GM19397 (cell line): ENCODE data around the gene SH3BGRL2.

Experiments
- ATAC-seq: cut with Tn5 transposase; IDR thresholded peaks from one replicate; pipeline ENCODE4 v1.9.1; 2021; ENCODE audit warnings: mild to moderate bottlenecking, moderate library complexity; ENCODE audit not compliant: unreplicated experiment

SH3BGRL2 gene

GRCh38 chr6:79630883-79631692 is at the start of gene SH3BGRL2:
Gene SH3BGRL2, plus strand, starts transcription at chr6:79631329. Its CDS starts 133 bp downstream, at chr6:79631462.
- ATAC-seq: peak; percentile 80

GRCh38 chr6:79584332-79584731 is 46.8 kb upstream of the SH3BGRL2 start:
- ATAC-seq: no peak

GRCh38 chr6:79586548-79586947 is 44.6 kb upstream of the SH3BGRL2 start:
- no peak for ATAC-seq

GRCh38 chr6:79589701-79590100 is 41.4 kb upstream of the SH3BGRL2 start:
- no peak for ATAC-seq

GRCh38 chr6:79597155-79597554 is 34.0 kb upstream of the SH3BGRL2 start:
- ATAC-seq: no peak

- ATAC-seq: no peak
These were observed 33.1 kb upstream of the SH3BGRL2 start for GRCh38 chr6:79598012-79598411.

- no peak for ATAC-seq
These were observed 31.3 kb upstream of the SH3BGRL2 start for GRCh38 chr6:79599725-79600259.

GRCh38 chr6:79600313-79600712 is 30.8 kb upstream of the SH3BGRL2 start:
- no peak for ATAC-seq

- no peak for ATAC-seq
These were observed 30.1 kb upstream of the SH3BGRL2 start for GRCh38 chr6:79600812-79601609.

GRCh38 chr6:79602859-79603258 is 28.3 kb upstream of the SH3BGRL2 start:
- ATAC-seq: no peak

- no peak for ATAC-seq
These were observed 26.5 kb upstream of the SH3BGRL2 start for GRCh38 chr6:79604583-79605037.

- ATAC-seq: no peak
These were observed 26.1 kb upstream of the SH3BGRL2 start for GRCh38 chr6:79605061-79605460.

- ATAC-seq: no peak
These were observed 25.0 kb upstream of the SH3BGRL2 start for GRCh38 chr6:79605968-79606764.

GRCh38 chr6:79607000-79607399 is 24.1 kb upstream of the SH3BGRL2 start:
- ATAC-seq: no peak

GRCh38 chr6:79608334-79609224 is 22.6 kb upstream of the SH3BGRL2 start:
- ATAC-seq: no peak

GRCh38 chr6:79609225-79609595 is 21.9 kb upstream of the SH3BGRL2 start:
- ATAC-seq: no peak

- no peak for ATAC-seq
These were observed 20.7 kb upstream of the SH3BGRL2 start for GRCh38 chr6:79610306-79611009.

- ATAC-seq: no peak
These were observed 18.7 kb upstream of the SH3BGRL2 start for GRCh38 chr6:79612457-79612856.

GRCh38 chr6:79612918-79613317 is 18.2 kb upstream of the SH3BGRL2 start:
- no peak for ATAC-seq
